Mesendoderm (in vitro differentiated cells): ENCODE measurements around the gene HPN.
"Not testable (repeated sequence)": the region's sequence is repeated elsewhere in the genome, so short reads cannot be mapped to it uniquely, and the experiment has no call there.

Experiments used
- DNase-seq: peaks from one replicate; pipeline ENCODE4 v3.0.0; 2013
- H2AK5ac ChIP-seq: 2 replicates; pipeline ENCODE4 v1.6.1; 2013; ENCODE audit warnings: low read length, inconsistent platforms
- H2BK120ac ChIP-seq: 2 replicates; pipeline ENCODE4 v1.6.1; 2013; ENCODE audit warnings: low read depth, mild to moderate bottlenecking, low read length, moderate library complexity, mixed read lengths
- H2BK15ac ChIP-seq: replicated peaks from 2 replicates; pipeline ENCODE4 v1.6.1; 2013; ENCODE audit warnings: low read depth, mild to moderate bottlenecking, moderate library complexity
- H2BK5ac ChIP-seq: 2 replicates; pipeline ENCODE4 v1.6.1; 2013; ENCODE audit warnings: low read length, inconsistent platforms
- H3K18ac ChIP-seq: 2 replicates; pipeline ENCODE4 v1.6.1; 2013; ENCODE audit warnings: mild to moderate bottlenecking, low read length, mixed read lengths
- H3K23ac ChIP-seq: one replicate; pipeline ENCODE4 v1.6.1; 2013; ENCODE audit warnings: low read length
- H3K27ac ChIP-seq: 2 replicates; pipeline ENCODE4 v1.5.1; 2013; ENCODE audit warnings: low read depth, mild to moderate bottlenecking, inconsistent platforms, low read length, moderate library complexity
- H3K27me3 ChIP-seq: 2 replicates; pipeline ENCODE4 v1.6.1; 2013; ENCODE audit warnings: low read length, control low read depth, mild to moderate bottlenecking, inconsistent platforms; ENCODE audit not compliant: insufficient read depth, poor library complexity
- H3K36me3 ChIP-seq: 2 replicates; pipeline ENCODE4 v1.6.1; 2013; ENCODE audit warnings: low read length, inconsistent platforms; ENCODE audit not compliant: control insufficient read depth, insufficient read depth
- H3K4ac ChIP-seq: one replicate; pipeline ENCODE4 v1.6.1; 2013; ENCODE audit warnings: low read depth, mild to moderate bottlenecking, low read length, moderate library complexity
- H3K4me1 ChIP-seq: 2 replicates; pipeline ENCODE4 v1.6.1; 2013; ENCODE audit warnings: low read depth, low read length, inconsistent platforms; ENCODE audit not compliant: control insufficient read depth
- H3K4me2 ChIP-seq: 2 replicates; pipeline ENCODE4 v1.6.1; 2013; ENCODE audit warnings: low read length
- H3K4me3 ChIP-seq: 2 replicates; pipeline ENCODE4 v1.5.1; 2013; ENCODE audit warnings: mild to moderate bottlenecking, low read length
- H3K56ac ChIP-seq: one replicate; pipeline ENCODE4 v1.6.1; 2013; ENCODE audit warnings: low read length
- H3K79me1 ChIP-seq: 2 replicates; pipeline ENCODE4 v1.6.1; 2013; ENCODE audit warnings: low read length, inconsistent platforms
- H3K79me2 ChIP-seq: 2 replicates; pipeline ENCODE4 v1.6.1; 2013; ENCODE audit warnings: mild to moderate bottlenecking, low read length; ENCODE audit not compliant: control insufficient read depth, insufficient read depth
- H3K9ac ChIP-seq: 2 replicates; pipeline ENCODE4 v1.6.1; 2013; ENCODE audit warnings: low read length, inconsistent platforms
- H4K5ac ChIP-seq: one replicate; pipeline ENCODE4 v1.6.1; 2013; ENCODE audit warnings: low read length
- H4K8ac ChIP-seq: one replicate; pipeline ENCODE4 v1.6.1; 2013; ENCODE audit warnings: low read depth, mild to moderate bottlenecking, control low read depth, low read length, moderate library complexity
- WGBS: extraction: QIAGEN DNeasy Blood & Tissue Kit; methylation state at CpG from one replicate; pipeline ENCODE4 v1.1.7; 2013; ENCODE audit warnings: low lambda C conversion rate, missing lambda C conversion rate; ENCODE audit not compliant: insufficient coverage; ENCODE audit errors: extremely low coverage; 5-methylcytosine and 5-hydroxymethylcytosine counted together

The HPN gene

DNA sequence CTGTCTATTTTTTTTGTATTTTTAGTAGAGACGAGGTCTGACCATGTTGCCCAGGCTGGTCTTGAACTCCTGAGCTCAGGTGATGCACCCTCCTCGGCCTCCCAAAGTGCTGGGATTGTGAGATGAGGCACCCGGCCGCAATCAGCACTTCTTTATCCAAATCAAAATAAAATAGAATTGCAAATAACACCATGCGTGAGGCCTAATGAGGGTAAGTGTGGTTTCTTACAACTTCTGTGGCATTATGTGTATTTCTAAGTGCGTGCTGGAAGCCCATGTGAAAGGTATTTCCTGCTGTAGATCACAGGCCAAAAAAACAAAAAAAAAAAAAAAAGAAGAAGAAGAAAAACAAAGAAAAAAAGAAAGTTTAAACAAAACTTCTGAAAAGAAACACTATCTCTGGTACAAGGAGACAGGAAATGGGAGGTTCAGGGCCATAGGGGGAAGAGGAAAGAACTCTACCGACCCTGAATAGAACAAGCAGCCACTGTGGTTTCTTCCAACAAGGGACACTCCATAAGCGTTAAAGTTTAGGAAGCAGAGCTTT, 44.4 kb upstream of the HPN start:
- Histone ChIP-seq H4K5ac (no peak overlapping the region), H3K4me2 (no peak overlapping the region), H2BK5ac (no peak overlapping the region), H3K23ac (no peak overlapping the region), H3K4me3 (no peak overlapping the region), H3K56ac (peak overlapping the region; percentile 30), H3K4ac (no peak overlapping the region), H2BK15ac (no peak overlapping the region), H3K36me3 (no peaks in the 10 kb centered on the region), H3K27ac (no peak overlapping the region), H3K27me3 (no peaks in the 10 kb centered on the region), H3K79me2 (peaks cover 16% of the 10 kb centered on the region), H3K4me1 (peaks cover 7% of the 10 kb centered on the region), H3K79me1 (peaks cover 6% of the 10 kb centered on the region), H4K8ac (no peak overlapping the region), H3K9ac (peak overlapping the region; percentile 42), H2BK120ac (no peak overlapping the region), H2AK5ac (no peak overlapping the region), H3K18ac (no peak overlapping the region)
- no CpG with 5 or more reads among the region's 8 CpGs for WGBS
- no peak for DNase-seq

DNA sequence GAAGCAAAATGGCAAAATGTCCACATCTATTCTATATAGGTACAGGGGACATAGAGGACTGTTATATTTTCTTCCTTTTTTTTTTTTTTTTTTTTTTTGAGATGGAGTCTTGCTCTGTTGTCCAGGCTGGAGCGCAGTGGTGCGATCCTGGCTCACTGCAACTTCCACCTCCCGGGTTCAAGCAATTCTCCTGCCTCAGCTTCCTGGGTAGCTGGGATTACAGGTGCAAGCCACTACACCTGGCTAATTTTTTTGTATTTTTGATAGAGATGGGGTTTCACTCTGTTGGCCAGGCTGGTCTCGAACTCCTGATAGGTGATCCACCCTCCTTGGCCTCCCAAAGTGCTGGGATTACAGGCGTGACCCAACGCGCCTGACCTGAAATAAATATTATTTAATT, 43.3 kb upstream of the HPN start:
- no CpG with 5 or more reads among the region's 7 CpGs for WGBS
- H3K27ac ChIP-seq, result not testable (repeated sequence)

DNA sequence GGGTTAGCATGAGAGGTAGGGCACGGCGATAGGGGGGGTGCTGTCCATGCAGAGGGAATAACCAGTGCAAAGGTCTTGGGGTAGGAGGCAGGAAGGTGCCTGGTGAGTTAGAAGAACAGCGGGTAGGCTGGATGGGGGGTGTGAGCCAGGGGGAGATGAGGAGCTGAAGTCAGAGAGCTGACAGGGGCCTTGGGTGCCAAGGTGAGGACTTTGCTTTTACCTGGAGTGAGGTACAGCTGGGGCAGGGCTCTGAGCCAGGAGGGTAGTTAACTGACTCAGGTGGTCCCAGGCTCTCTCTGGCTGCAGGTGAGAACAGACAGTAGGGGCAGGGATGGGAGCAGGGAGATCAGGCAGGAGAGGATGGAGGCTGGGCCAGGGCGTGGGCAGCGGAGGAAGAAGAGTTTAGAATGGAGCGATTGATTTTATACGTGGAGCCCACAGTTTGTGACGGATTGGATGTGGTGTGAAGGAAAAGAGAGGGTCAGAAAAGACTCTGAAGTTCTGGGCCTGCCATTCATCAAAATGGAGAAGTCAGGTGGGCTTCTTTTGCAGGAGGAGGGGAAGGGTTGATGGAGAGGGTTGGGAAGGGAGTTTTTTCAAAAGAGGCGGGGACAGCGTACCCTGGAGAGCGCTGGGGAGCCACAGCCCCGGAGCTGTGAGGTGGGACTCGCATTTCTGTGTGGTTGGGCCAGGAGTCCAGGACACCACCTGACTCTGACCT, 42.6 kb upstream of the HPN start:
- WGBS, result no CpG with 5 or more reads among the region's 13 CpGs
- H3K9ac ChIP-seq, result peak overlapping the region; percentile 92
- H4K8ac ChIP-seq, result no peak overlapping the region
- DNase-seq, result no peak
- peaks cover 9% of the 10 kb centered on the region for H3K4me1 ChIP-seq
- H2AK5ac ChIP-seq, result peak overlapping the region; percentile 86
- peaks cover 12% of the 10 kb centered on the region for H3K79me1 ChIP-seq
- H2BK15ac ChIP-seq, result no peak overlapping the region
- no peak overlapping the region for H2BK5ac ChIP-seq
- H2BK120ac ChIP-seq, result no peak overlapping the region
- peak overlapping the region; percentile 99 for H3K4me2 ChIP-seq
- no peaks in the 10 kb centered on the region for H3K27me3 ChIP-seq
- H3K18ac ChIP-seq, result peak overlapping the region; percentile 82
- peaks cover 3% of the 10 kb centered on the region for H3K36me3 ChIP-seq
- H3K56ac ChIP-seq, result peak overlapping the region; percentile 96
- no peak overlapping the region for H4K5ac ChIP-seq
- H3K27ac ChIP-seq, result peak overlapping the region; percentile 98
- peak overlapping the region; percentile 60 for H3K4me3 ChIP-seq
- H3K23ac ChIP-seq, result peak overlapping the region; percentile 90
- H3K4ac ChIP-seq, result no peak overlapping the region
- H3K79me2 ChIP-seq, result peaks cover 32% of the 10 kb centered on the region

More for the DNA sequence above, 43.3 kb upstream of the HPN start:
- H4K5ac ChIP-seq, H3K56ac ChIP-seq, H2AK5ac ChIP-seq, H2BK15ac ChIP-seq, H2BK120ac ChIP-seq, H3K79me1 ChIP-seq, H3K4me3 ChIP-seq, H3K36me3 ChIP-seq, H3K27me3 ChIP-seq, DNase-seq, H3K4me2 ChIP-seq, H3K4me1 ChIP-seq, H3K18ac ChIP-seq, H2BK5ac ChIP-seq, H3K9ac ChIP-seq, H3K23ac ChIP-seq, H3K4ac ChIP-seq, H4K8ac ChIP-seq: not testable (repeated sequence)
- peaks cover 25% of the 10 kb centered on the region for H3K79me2 ChIP-seq

DNA sequence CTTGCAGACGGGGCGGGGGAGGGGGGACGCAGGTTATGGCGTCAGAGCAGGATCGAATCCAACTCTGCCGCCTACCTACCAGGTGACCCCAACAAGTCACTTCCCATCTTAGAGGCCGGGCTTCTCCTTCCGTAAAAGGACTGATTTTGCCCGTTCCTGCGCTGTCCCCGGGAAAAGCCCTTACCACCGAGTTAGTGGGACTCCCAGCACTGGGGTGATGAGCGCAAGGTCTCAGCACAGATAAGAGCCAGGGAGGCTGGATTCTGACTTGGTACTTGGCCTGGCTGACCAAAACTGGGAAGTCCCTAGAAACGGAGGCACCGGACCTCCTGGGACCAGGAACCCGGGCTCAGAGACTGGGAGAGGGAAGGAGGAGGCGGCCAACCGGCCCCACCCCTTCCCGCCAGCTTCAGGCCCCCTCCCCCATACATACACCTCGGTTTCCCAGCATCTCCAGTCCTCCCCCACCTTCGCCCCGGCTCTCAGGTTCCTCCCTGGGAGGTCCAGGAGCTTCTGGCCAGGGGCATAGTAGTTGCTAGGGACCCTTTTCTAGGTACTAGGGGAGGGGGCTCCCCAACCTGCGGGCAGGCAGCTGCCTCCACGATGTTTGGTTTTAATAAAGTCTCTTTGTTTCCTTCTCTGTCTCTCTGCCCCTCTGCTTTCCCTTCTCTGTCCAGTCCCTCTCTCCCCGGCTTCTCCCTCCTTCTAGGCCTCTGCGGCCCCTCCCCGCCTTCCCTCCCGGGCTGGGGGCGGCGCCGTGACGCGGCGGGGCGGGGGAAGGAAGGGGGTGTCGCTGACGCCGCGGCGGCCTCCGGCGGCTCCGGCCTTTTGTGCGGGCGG, 41.8 kb upstream of the HPN start, which contains the start of gene GRAMD1A:
TSS of gene GRAMD1A (plus strand) at position 826 of the 840 bp plus-strand sequence. CDS start 156 bp downstream, outside the sequence.
- peak within 1 kb of the TSS; percentile 99 for H3K9ac ChIP-seq

DNA sequence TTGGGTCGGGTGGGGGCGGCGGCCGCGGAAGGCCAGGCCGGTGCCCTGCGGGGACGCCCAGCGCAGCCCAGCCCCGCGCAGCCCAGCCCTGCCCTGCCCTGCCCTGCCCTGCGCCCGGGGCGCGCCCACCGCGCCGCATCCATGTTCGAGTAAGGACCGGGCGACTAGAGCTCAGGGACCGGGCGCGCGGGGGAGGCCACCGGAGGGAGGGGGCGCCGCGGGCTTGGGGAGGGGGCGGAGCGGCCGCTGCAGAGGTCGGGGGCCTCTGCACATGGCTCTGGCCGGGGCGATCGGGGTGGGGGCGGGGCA, 41.2 kb upstream of the HPN start:
- H3K79me2 ChIP-seq, result peaks cover 43% of the 10 kb centered on the region
- H3K36me3 ChIP-seq, result peaks cover 3% of the 10 kb centered on the region
- no CpG with 5 or more reads among the region's 37 CpGs for WGBS
- H3K27me3 ChIP-seq, result no peaks in the 10 kb centered on the region
- peak overlapping the region; percentile 34 for H3K4me3 ChIP-seq
- H3K18ac ChIP-seq, result peak overlapping the region; percentile 95
- peak overlapping the region; percentile 84 for H3K9ac ChIP-seq
- H2BK15ac ChIP-seq, result no peak overlapping the region
- peak overlapping the region; percentile 30 for H4K8ac ChIP-seq
- peaks cover 20% of the 10 kb centered on the region for H3K79me1 ChIP-seq
- H3K4ac ChIP-seq, result peak overlapping the region; percentile 98
- no peak overlapping the region for H3K23ac ChIP-seq
- H2AK5ac ChIP-seq, result no peak overlapping the region
- H3K4me2 ChIP-seq, result no peak overlapping the region
- DNase-seq, result no peak
- H2BK120ac ChIP-seq, result peak overlapping the region; percentile 56
- no peak overlapping the region for H4K5ac ChIP-seq
- H3K4me1 ChIP-seq, result peaks cover 9% of the 10 kb centered on the region
- peak overlapping the region; percentile 98 for H3K56ac ChIP-seq
- peak overlapping the region; percentile 71 for H3K27ac ChIP-seq
- no peak overlapping the region for H2BK5ac ChIP-seq

More for the DNA sequence above, 41.8 kb upstream of the HPN start, which contains the start of gene GRAMD1A:
- Histone ChIP-seq H3K79me1 (peaks cover 18% of the 10 kb centered on the region), H3K4me2 (peak within 1 kb of the TSS; percentile 99), H4K5ac (no peak within 1 kb of the TSS), H3K4ac (peak within 1 kb of the TSS; percentile 98), H3K4me1 (peaks cover 9% of the 10 kb centered on the region), H3K36me3 (peaks cover 3% of the 10 kb centered on the region), H3K56ac (peak within 1 kb of the TSS; percentile 98), H2BK15ac (no peak within 1 kb of the TSS), H2AK5ac (peak within 1 kb of the TSS; percentile 95), H3K27me3 (no peaks in the 10 kb centered on the region), H3K79me2 (peaks cover 39% of the 10 kb centered on the region), H4K8ac (peak within 1 kb of the TSS; percentile 77), H2BK5ac (peak within 1 kb of the TSS; percentile 84), H3K23ac (peak within 1 kb of the TSS; percentile 90), H3K4me3 (peak within 1 kb of the TSS; percentile 96), H3K18ac (peak within 1 kb of the TSS; percentile 95), H2BK120ac (peak within 1 kb of the TSS; percentile 56), H3K27ac (peak within 1 kb of the TSS; percentile 98)
- no CpG with 5 or more reads among the region's 45 CpGs for WGBS
- peak; percentile 92 for DNase-seq
